ENCODE data around the gene CNTLN.

DNA sequence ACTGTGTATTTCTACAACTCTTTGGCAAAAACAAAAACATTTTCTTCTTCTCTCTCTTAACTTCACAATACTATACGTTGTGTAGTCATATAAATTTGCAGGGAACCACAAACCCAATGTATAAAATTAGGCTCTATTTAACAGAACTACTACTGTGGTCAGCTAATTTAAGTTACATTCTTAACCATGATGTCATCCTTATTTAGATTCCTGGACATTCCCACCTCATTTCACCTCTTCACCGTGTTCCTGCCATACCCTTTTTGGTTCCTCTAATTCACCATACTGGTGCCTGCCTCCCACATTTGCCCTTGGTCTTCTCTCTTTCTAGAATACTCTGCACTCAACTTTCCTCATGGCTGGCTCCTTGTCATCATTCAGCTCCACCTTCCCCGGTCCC lies 368.4 kb downstream of the CNTLN start:
- TF ChIP-seq, protein P1, sequence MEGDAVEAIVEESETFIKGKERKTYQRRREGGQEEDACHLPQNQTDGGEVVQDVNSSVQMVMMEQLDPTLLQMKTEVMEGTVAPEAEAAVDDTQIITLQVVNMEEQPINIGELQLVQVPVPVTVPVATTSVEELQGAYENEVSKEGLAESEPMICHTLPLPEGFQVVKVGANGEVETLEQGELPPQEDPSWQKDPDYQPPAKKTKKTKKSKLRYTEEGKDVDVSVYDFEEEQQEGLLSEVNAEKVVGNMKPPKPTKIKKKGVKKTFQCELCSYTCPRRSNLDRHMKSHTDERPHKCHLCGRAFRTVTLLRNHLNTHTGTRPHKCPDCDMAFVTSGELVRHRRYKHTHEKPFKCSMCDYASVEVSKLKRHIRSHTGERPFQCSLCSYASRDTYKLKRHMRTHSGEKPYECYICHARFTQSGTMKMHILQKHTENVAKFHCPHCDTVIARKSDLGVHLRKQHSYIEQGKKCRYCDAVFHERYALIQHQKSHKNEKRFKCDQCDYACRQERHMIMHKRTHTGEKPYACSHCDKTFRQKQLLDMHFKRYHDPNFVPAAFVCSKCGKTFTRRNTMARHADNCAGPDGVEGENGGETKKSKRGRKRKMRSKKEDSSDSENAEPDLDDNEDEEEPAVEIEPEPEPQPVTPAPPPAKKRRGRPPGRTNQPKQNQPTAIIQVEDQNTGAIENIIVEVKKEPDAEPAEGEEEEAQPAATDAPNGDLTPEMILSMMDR (IDR thresholded peaks at IDR 0.05 in 2 of 3, conservative IDR thresholded peaks at IDR 0.05 in 1 of 3; ENCODE audit: insufficient read depth in 2 of 3, low read depth in 1 of 3, low read length in 3 of 3) = no peak
- TF ChIP-seq ZBTB17 (CRISPR knock-in tag; IDR thresholded peaks at IDR 0.05) (no peak), RFX1 (IDR thresholded peaks at IDR 0.05) (no peak), POLR2A (conservative IDR thresholded peaks at IDR 0.05) (no peak), RBM22 (IDR thresholded peaks at IDR 0.05; ENCODE audit: low read depth, low read length, poor library complexity, severe bottlenecking) (no peak)
